Gastroesophageal sphincter (tissue), 4 donors: Measurements from ENCODE around the gene SLC22A25. TPM values are rescaled to one million over a fixed set of nuclear protein-coding genes. Genes with fewer than 3 reads are reported as not detected.

ENCODE experiments used
- ATAC-seq: fragments of 150-250 bp; one replicate; pipeline ENCODE4 v1.9.1; 2016; ENCODE audit warnings: mild to moderate bottlenecking, moderate library complexity
- H3K27ac ChIP-seq, 4 donors: fragments of 200-600 bp; sonication (generic) in 3 of 4; 1 replicate in 3 of 4; 2 replicates in 1 of 4; pipeline ENCODE4 v1.5.1; 2016 to 2019
- H3K27me3 ChIP-seq: fragments of 200-600 bp; sonication (generic); one replicate; pipeline ENCODE4 v1.5.1; 2019
- H3K36me3 ChIP-seq, 2 donors: fragments of 200-600 bp; sonication (generic); one replicate each; pipeline ENCODE4 v1.5.1; 2019; ENCODE audit warnings: control low read depth in 1 of 2
- H3K4me1 ChIP-seq, 3 donors: fragments of 200-600 bp; sonication (generic); 1 replicate in 2 of 3; 2 replicates in 1 of 3; pipeline ENCODE4 v1.5.1; 2016 to 2019; ENCODE audit warnings: control low read depth in 2 of 3
- H3K4me3 ChIP-seq, 2 donors: fragments of 200-600 bp; sonication (generic); one replicate each; pipeline ENCODE4 v1.5.1; 2019; ENCODE audit warnings: mild to moderate bottlenecking in 1 of 2, moderate library complexity in 1 of 2
- H3K9me3 ChIP-seq, 3 donors: fragments of 200-600 bp; sonication (generic); one replicate each; pipeline ENCODE4 v1.5.1; 2017 to 2019; ENCODE audit warnings: control low read depth in 2 of 3
- EP300 ChIP-seq: sonication (generic); formaldehyde crosslinking; IDR thresholded peaks from one replicate; pipeline ENCODE4 v1.6.1; 2017; ENCODE audit warnings: antibody characterized with exemption, mild to moderate bottlenecking
- POLR2A ChIP-seq, 2 donors: fragments of 450-650 bp; IDR thresholded peaks; one replicate each; pipeline ENCODE4 v1.6.1; 2017; ENCODE audit warnings: antibody characterized with exemption in 2 of 2, mild to moderate bottlenecking in 2 of 2, moderate library complexity in 1 of 2
- POLR2AphosphoS5 ChIP-seq: sonication (generic); formaldehyde crosslinking; IDR thresholded peaks from one replicate; pipeline ENCODE4 v1.6.1; 2017; ENCODE audit warnings: antibody characterized with exemption
- WGBS, 2 donors: methylation state at CpG; one replicate each; pipeline ENCODE4 v1.1.5; 2018; ENCODE audit warnings: low coverage in 1 of 2; 5-methylcytosine and 5-hydroxymethylcytosine counted together
- total RNA-seq, 4 donors: library from RNA; depleted of rRNA; stranded (reverse); fragments of >200 nt; gene quantifications; one replicate each; pipeline ENCODE4 v1.1.0, GENCODE V29; 2016
- TF ChIP-seq, protein P1 (sequence below), 4 experiments: fragments of 200-600 bp in 2 of 4; fragments of 450-650 bp in 2 of 4; sonication (generic) in 1 of 4; IDR thresholded peaks; one replicate each; pipeline ENCODE4 v1.5.1; 2017 to 2019; ENCODE audit warnings: antibody characterized with exemption in 4 of 4, mild to moderate bottlenecking in 2 of 4, moderate library complexity in 2 of 4

SLC22A25 gene
- total RNA-seq, 4 donors from 2014 or later: not detected

- H3K27ac ChIP-seq: no peak overlapping the region
- H3K36me3 ChIP-seq: no peaks in the 10 kb centered on the region
- 6 to 11% methylated on average over 1 of the region's 1 CpG for WGBS, 2 donors
- H3K27me3 ChIP-seq: no peaks in the 10 kb centered on the region
- H3K9me3 ChIP-seq: peaks cover 0 to 6% (median 0%) of the 10 kb centered on the region in 3 donors
- H3K4me3 ChIP-seq: no peak overlapping the region
- H3K4me1 ChIP-seq: no peaks in the 10 kb centered on the region
- TF ChIP-seq, protein P1, sequence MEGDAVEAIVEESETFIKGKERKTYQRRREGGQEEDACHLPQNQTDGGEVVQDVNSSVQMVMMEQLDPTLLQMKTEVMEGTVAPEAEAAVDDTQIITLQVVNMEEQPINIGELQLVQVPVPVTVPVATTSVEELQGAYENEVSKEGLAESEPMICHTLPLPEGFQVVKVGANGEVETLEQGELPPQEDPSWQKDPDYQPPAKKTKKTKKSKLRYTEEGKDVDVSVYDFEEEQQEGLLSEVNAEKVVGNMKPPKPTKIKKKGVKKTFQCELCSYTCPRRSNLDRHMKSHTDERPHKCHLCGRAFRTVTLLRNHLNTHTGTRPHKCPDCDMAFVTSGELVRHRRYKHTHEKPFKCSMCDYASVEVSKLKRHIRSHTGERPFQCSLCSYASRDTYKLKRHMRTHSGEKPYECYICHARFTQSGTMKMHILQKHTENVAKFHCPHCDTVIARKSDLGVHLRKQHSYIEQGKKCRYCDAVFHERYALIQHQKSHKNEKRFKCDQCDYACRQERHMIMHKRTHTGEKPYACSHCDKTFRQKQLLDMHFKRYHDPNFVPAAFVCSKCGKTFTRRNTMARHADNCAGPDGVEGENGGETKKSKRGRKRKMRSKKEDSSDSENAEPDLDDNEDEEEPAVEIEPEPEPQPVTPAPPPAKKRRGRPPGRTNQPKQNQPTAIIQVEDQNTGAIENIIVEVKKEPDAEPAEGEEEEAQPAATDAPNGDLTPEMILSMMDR (IDR thresholded peaks at IDR 0.05): no peak
- TF ChIP-seq POLR2AphosphoS5 (no peak), EP300 (no peak), POLR2A (IDR thresholded peaks at IDR 0.05) (no peak)
- ATAC-seq: no peak
These were observed 13.6 kb downstream of the SLC22A25 start for GRCh38 chr11:63229815-63230214.

DNA sequence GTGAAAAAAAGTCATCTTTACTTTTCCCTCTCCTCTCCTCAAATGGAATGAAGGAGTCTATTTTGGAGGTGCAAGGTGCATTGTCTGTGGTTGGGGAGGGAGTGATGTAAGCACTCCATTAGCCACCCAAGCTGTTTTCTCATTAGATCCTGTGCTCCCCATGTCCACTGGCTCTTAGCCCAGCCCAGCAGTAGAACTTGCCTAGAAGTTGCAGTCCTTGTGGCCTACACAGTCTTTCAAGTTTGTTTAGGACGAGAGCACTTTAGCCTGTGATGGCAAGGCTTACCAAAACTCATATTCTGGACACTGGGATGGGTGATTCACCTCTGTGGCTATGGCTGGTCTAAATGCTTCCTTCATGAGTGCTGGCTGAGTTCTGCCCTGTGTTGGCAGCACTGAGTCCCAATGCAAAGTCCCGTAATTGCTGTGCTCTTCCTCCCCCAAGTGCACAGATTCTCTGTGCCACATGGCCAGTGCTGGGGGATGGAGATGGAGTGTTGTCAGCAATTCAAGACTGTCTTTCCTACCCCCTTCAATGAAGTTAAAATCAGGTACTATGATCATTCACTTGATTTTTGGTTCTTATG lies 15.8 kb downstream of the SLC22A25 start:
- TF ChIP-seq POLR2AphosphoS5: no peak
- TF ChIP-seq EP300: no peak
- TF ChIP-seq, protein P1 (IDR thresholded peaks at IDR 0.05): no peak
- no peak for TF ChIP-seq POLR2A (IDR thresholded peaks at IDR 0.05)
- no peaks in the 10 kb centered on the region for H3K27me3 ChIP-seq
- ATAC-seq: no peak
- no peaks in the 10 kb centered on the region for H3K4me1 ChIP-seq
- no peak overlapping the region for H3K27ac ChIP-seq
- H3K4me3 ChIP-seq: no peak overlapping the region
- WGBS, 2 donors: 60 to 94% methylated on average over 1 to 2 of the region's 2 CpGs
- peaks cover 0 to 6% (median 0%) of the 10 kb centered on the region in 3 donors for H3K9me3 ChIP-seq
- no peaks in the 10 kb centered on the region for H3K36me3 ChIP-seq

- H3K4me1 ChIP-seq: no peaks in the 10 kb centered on the region
- H3K4me3 ChIP-seq: no peak overlapping the region
- 100% methylated on average over 1 of the region's 1 CpG for WGBS, 2 donors
- TF ChIP-seq EP300: no peak
- TF ChIP-seq, protein P1 (IDR thresholded peaks at IDR 0.05): no peak
- TF ChIP-seq POLR2AphosphoS5: no peak
- no peak for TF ChIP-seq POLR2A (IDR thresholded peaks at IDR 0.05)
- peaks cover 0 to 6% (median 0%) of the 10 kb centered on the region in 3 donors for H3K9me3 ChIP-seq
- no peaks in the 10 kb centered on the region for H3K36me3 ChIP-seq
- no peaks in the 10 kb centered on the region for H3K27me3 ChIP-seq
- no peak for ATAC-seq
- H3K27ac ChIP-seq: no peak overlapping the region
These were observed 16.8 kb downstream of the SLC22A25 start for GRCh38 chr11:63226488-63227114.

DNA sequence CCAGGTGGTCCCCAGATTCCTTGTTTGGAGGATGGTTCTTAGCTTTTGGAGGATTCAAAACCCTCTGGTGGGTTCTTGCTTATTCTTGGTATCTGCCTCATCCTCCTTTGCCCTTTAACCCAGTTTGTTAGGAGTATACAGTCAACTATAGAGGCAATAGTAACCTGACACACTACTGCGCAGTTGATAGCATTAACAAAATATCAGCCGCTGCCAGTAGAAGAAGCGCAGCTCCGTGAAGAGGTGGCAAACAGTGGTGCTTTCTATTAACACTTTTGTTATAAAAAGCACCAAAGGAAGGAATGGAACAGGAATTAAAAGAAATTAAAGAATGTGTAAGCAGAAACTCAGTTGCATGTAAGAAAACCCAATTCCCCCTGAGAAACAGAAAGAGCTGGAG lies 29.3 kb downstream of the SLC22A25 start:
- peaks cover 10% of the 10 kb centered on the region for H3K27me3 ChIP-seq
- 49% methylated on average over 4 of the region's 4 CpGs; no CpG with 5 or more reads in 1 of the 2 donors for WGBS, 2 donors
- no peak overlapping the region for H3K4me3 ChIP-seq
- H3K36me3 ChIP-seq: no peaks in the 10 kb centered on the region
- no peaks in the 10 kb centered on the region for H3K4me1 ChIP-seq
- ATAC-seq: no peak
- TF ChIP-seq EP300 (no peak), POLR2AphosphoS5 (no peak), POLR2A (IDR thresholded peaks at IDR 0.05) (no peak)
- TF ChIP-seq, protein P1 (IDR thresholded peaks at IDR 0.05): no peak
- no peak overlapping the region for H3K27ac ChIP-seq
- H3K9me3 ChIP-seq: no peaks in the 10 kb centered on the region

GRCh38 chr11:63212742-63213141 lies 30.7 kb downstream of the SLC22A25 start:
- Histone ChIP-seq H3K27ac (no peak overlapping the region), H3K4me3 (no peak overlapping the region), H3K27me3 (peaks cover 14% of the 10 kb centered on the region), H3K36me3 (no peaks in the 10 kb centered on the region), H3K4me1 (no peaks in the 10 kb centered on the region), H3K9me3 (no peaks in the 10 kb centered on the region)
- TF ChIP-seq, protein P1 (IDR thresholded peaks at IDR 0.05): peak in 3 of 4 experiments; percentile 5 to 33 (median 25)
- no peak for TF ChIP-seq EP300
- WGBS, 2 donors: 0% methylated on average over 1 to 2 of the region's 2 CpGs
- ATAC-seq: no peak
